Aorta (tissue), 5 donors: ENCODE data around the gene ARRDC5. TPM values are rescaled to one million over a fixed set of nuclear protein-coding genes. Genes with fewer than 3 reads are reported as not detected.
"Not testable (repeated sequence)": the region's sequence is repeated elsewhere in the genome, so short reads cannot be mapped to it uniquely, and the experiment has no call there.

Experiments used
- ATAC-seq: fragments of 200-7000 bp; cut with Tn5 transposase; one replicate; pipeline ENCODE4 v1.9.1; 2022; ENCODE audit warnings: moderate library complexity; ENCODE audit not compliant: low FRiP score
- DNase-seq, 2 donors: peaks; one replicate each; pipeline ENCODE4 v3.0.0-alpha.2; 2020
- H3K27ac ChIP-seq, 2 donors: one replicate each; pipeline ENCODE4 v1.5.1; 2013; ENCODE audit warnings: low read length in 2 of 2, mild to moderate bottlenecking in 2 of 2, moderate library complexity in 2 of 2, control low read depth in 1 of 2, inconsistent platforms in 1 of 2, low read depth in 1 of 2
- H3K27me3 ChIP-seq, 2 donors: one replicate each; pipeline ENCODE4 v1.6.1; 2013; ENCODE audit warnings: control low read depth in 1 of 2, low read length in 1 of 2, mild to moderate bottlenecking in 1 of 2, moderate library complexity in 1 of 2; ENCODE audit not compliant: insufficient read depth in 2 of 2, control insufficient read depth in 1 of 2
- H3K36me3 ChIP-seq, 2 donors: one replicate each; pipeline ENCODE4 v1.6.1; 2013; ENCODE audit warnings: control low read depth in 1 of 2, low read length in 1 of 2, mild to moderate bottlenecking in 1 of 2; ENCODE audit not compliant: insufficient read depth in 2 of 2, control insufficient read depth in 1 of 2
- H3K4me1 ChIP-seq, 2 donors: one replicate each; pipeline ENCODE4 v1.6.1; 2013; ENCODE audit warnings: low read length in 2 of 2, control low read depth in 1 of 2, mild to moderate bottlenecking in 1 of 2, moderate library complexity in 1 of 2; ENCODE audit not compliant: insufficient read depth in 2 of 2, control insufficient read depth in 1 of 2
- H3K4me3 ChIP-seq, 2 donors: one replicate each; pipeline ENCODE4 v1.5.1; 2013; ENCODE audit warnings: low read length in 2 of 2, control low read depth in 1 of 2, mild to moderate bottlenecking in 1 of 2
- H3K9me3 ChIP-seq: one replicate; pipeline ENCODE4 v1.6.1; 2013; ENCODE audit warnings: mild to moderate bottlenecking, low read length; ENCODE audit not compliant: control insufficient read depth
- WGBS, 2 donors: extraction: QIAGEN DNeasy Blood & Tissue Kit; methylation state at CpG; one replicate each; pipeline ENCODE4 v1.1.7; 2013; 5-methylcytosine and 5-hydroxymethylcytosine counted together
- intact Hi-C, 2 donors: fragments of 100-400 bp; cut with DNase I; formaldehyde crosslinking; loops; one replicate each; pipeline versions ENCODE4 v1.14.2 to v1.15.0; 2022
- microRNA-seq, 2 donors: library from miRNA; unstranded; fragments of <30 nt; microRNA quantifications; one replicate each; pipeline ENCODE4 v1.2.0, GENCODE V29; 2020
- polyA plus RNA-seq, 2 donors: library from polyadenylated mRNA; stranded (reverse); fragments of 200-250 nt; gene quantifications; one replicate each; pipeline ENCODE4 v1.2.3, GENCODE V29; 2013
- total RNA-seq, 2 donors: library from RNA; stranded (reverse); fragmentation: NEBNext Ultra II Directional; extraction: Animal tissue kit (Norgen Biotek cat#: 25700); gene quantifications; one replicate each; pipeline ENCODE4 v1.2.1, GENCODE V29; 2021
- donor health status: healthy with polysubstance abuse.
- donor health status: Bipolar disorder and iron deficiency.
- donor health status: DM: no; HTN: no; CAD: no.
- donor health status: DM: no; HTN: no; CAD: no.
- donor health status: DM: yes; HTN: yes; CAD: no.

Gene ARRDC5
- total and polyA plus RNA-seq, 4 donors = 0.36 to 0.90 TPM; not detected in 2

DNA sequence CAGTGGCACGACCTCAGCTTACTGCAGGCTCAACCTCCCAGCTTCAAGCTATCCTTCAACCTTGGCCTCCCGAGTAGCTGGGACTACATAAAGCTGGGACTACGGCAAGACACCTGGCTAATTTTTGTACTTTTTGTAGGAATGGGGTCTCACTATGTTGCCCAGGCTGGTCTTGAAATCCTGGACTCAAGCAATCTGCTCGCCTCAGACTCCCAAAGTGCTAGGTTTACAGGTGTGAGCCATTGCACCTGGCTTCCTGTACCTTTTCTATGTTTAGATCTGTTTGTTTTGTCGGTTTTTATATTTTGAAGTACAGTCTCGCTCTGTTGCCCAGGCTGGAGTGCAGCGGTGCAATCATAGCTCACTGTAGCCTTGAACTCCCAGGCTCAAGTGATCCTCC, 53.7 kb downstream of the ARRDC5 start:
- ATAC-seq = no peak
- no peak for DNase-seq
- Histone ChIP-seq H3K4me1 (no peaks in the 10 kb centered on the region), H3K9me3 (no peaks in the 10 kb centered on the region), H3K27ac (no peak overlapping the region), H3K4me3 (no peak overlapping the region), H3K27me3 (no peaks in the 10 kb centered on the region), H3K36me3 (peaks cover 0 to 2% of the 10 kb centered on the region in 2 donors)
- intact Hi-C loops = no loop called here
- 93 to 95% methylated on average over 7 of the region's 7 CpGs for WGBS, 2 donors

GRCh38 chr19:4847190-4847973, 55.3 kb downstream of the ARRDC5 start:
- Histone ChIP-seq H3K4me3 (no peak overlapping the region), H3K27ac (no peak overlapping the region), H3K36me3 (peaks cover 0 to 5% of the 10 kb centered on the region in 2 donors), H3K27me3 (no peaks in the 10 kb centered on the region), H3K9me3 (no peaks in the 10 kb centered on the region), H3K4me1 (no peaks in the 10 kb centered on the region)
- WGBS, 2 donors = 95% methylated on average over 23 of the region's 23 CpGs
- intact Hi-C loops = no loop called here
- no peak for ATAC-seq
- no peak for DNase-seq

DNA sequence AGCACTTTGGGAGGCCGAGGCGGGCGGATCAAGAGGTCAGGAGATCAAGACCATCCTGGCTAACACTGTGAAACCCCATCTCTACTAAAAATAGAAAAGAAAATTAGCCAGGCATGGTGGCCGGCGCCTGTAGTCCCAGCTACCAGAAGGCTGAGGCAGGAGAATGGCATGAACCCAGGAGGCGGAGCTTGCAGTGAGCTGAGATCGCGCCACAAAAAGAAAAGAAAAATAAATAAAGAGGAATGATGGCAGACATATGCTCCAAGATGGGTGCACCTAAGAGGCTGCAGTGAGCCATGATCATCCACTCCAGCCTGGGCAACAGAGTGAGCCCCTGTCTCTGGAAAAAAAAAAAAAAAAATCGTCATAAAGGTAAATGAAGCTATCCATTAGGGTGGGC, 56.7 kb downstream of the ARRDC5 start:
- H3K36me3 ChIP-seq, H3K27ac ChIP-seq, DNase-seq, H3K9me3 ChIP-seq, H3K4me1 ChIP-seq, ATAC-seq, H3K27me3 ChIP-seq, H3K4me3 ChIP-seq, intact Hi-C loops: not testable (repeated sequence)
- 40 to 41% methylated on average over 9 of the region's 9 CpGs for WGBS, 2 donors

DNA sequence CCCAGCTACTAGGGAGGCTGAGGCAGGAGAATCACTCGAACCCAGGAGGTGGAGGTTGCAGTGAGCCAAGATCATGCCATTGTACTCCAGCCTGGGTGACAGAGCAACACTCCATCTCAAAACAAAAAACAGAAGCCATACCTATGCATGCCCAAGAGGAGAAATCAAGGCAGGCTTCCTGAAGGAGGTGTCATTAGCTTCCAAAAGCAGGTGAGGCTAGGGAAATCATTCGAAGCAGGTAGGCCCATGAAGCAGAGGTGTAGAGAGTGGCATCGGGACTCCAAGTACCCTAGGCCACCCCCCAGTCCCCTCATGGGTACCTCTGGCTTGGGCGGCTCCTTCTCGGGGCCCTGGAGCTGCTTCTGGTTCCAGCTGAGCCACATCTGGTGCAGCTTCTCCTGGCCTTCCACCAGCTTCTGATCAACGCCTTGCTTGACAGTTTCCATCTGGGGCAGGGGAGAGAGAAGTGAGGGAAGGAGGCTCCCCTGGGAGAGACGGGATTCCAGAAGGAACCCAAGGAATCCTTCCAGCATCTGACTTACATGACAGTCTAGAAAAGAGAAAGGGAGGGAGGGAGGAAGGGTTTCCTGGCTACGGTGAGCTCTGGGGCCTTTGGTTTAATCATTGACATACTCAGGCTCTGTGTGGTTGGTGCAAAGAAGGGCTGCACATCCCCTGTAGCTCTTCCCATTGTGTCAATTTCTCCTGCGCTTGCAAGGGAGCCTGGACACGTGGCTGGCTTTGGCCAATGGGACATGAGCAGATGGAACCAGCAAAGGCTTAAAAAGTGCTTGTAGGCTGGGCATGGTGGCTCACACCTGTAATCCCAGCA, 58.1 kb downstream of the ARRDC5 start:
- 77 to 81% methylated on average over 10 of the region's 10 CpGs for WGBS, 2 donors
- no peaks in the 10 kb centered on the region for H3K27me3 ChIP-seq
- ATAC-seq (no peak), DNase-seq (no peak)
- no peaks in the 10 kb centered on the region for H3K4me1 ChIP-seq
- H3K4me3 ChIP-seq = no peak overlapping the region
- H3K36me3 ChIP-seq = peaks cover 4 to 5% of the 10 kb centered on the region in 2 donors
- H3K9me3 ChIP-seq = no peaks in the 10 kb centered on the region
- H3K27ac ChIP-seq = no peak overlapping the region
- intact Hi-C loops = no loop called here

GRCh38 chr19:4843647-4843965, 59.1 kb downstream of the ARRDC5 start:
- 95% methylated on average over 6 of the region's 6 CpGs for WGBS, 2 donors
- ATAC-seq (no peak), DNase-seq (no peak)
- intact Hi-C loops = no loop called here
- no peak overlapping the region for H3K27ac ChIP-seq
- no peaks in the 10 kb centered on the region for H3K27me3 ChIP-seq
- H3K4me3 ChIP-seq = no peak overlapping the region
- H3K4me1 ChIP-seq = no peaks in the 10 kb centered on the region
- no peaks in the 10 kb centered on the region for H3K9me3 ChIP-seq
- peaks cover 5 to 7% of the 10 kb centered on the region in 2 donors for H3K36me3 ChIP-seq

Small RNA genes within 50 kb of the gene (microRNA-seq; reads per million reads assigned to microRNA genes)
- 0 reads per million in 2 donors for gene MIR4747

Other genes starting within 250 kb of the ARRDC5 start
- gene MYDGF, start 232.6 kb downstream of the ARRDC5 start, total RNA-seq = 10 to 100 TPM; 59.4 to 67.9 TPM
- gene MYDGF, start 232.6 kb downstream of the ARRDC5 start, polyA plus RNA-seq = 100 to 1,000 TPM in 1 of 2 donors, 10 to 100 TPM in 1; 69.9 to 117 TPM
- 10 to 100 TPM; 46.1 to 56.4 TPM for gene DPP9, start 179.1 kb downstream of the ARRDC5 start, total RNA-seq
- gene DPP9, start 179.1 kb downstream of the ARRDC5 start, polyA plus RNA-seq = 10 to 100 TPM; 16.4 to 33.8 TPM
- 1 to 10 TPM; 6.9 to 9.0 TPM for gene FEM1A, start 111.2 kb downstream of the ARRDC5 start, total RNA-seq
- 1 to 10 TPM; 2.6 to 3.1 TPM for gene FEM1A, start 111.2 kb downstream of the ARRDC5 start, polyA plus RNA-seq
- gene TICAM1, start 71.2 kb downstream of the ARRDC5 start, total RNA-seq = 10 to 100 TPM; 14.0 to 18.5 TPM
- 1 to 10 TPM; 6.9 to 7.7 TPM for gene TICAM1, start 71.2 kb downstream of the ARRDC5 start, polyA plus RNA-seq
- 10 to 100 TPM; 56.4 to 68.4 TPM for gene PLIN3, start 35.2 kb downstream of the ARRDC5 start, total RNA-seq
- 10 to 100 TPM; 53.2 to 56.5 TPM for gene PLIN3, start 35.2 kb downstream of the ARRDC5 start, polyA plus RNA-seq
- 1 to 10 TPM; 3.4 to 3.9 TPM for gene UHRF1, start 6.6 kb upstream of the ARRDC5 start, total RNA-seq
- gene UHRF1, start 6.6 kb upstream of the ARRDC5 start, polyA plus RNA-seq = 1 to 10 TPM in 1 of 2 donors, under 1 TPM in 1; 0.64 to 1.1 TPM
- gene KDM4B, start 66.2 kb upstream of the ARRDC5 start, total RNA-seq = 10 to 100 TPM; 37.5 to 58.1 TPM
- 10 to 100 TPM in 1 of 2 donors, 1 to 10 TPM in 1; 4.4 to 14.1 TPM for gene KDM4B, start 66.2 kb upstream of the ARRDC5 start, polyA plus RNA-seq